CD4-positive, alpha-beta T cell (primary cell): ENCODE measurements around the gene CDH13. TPM values are rescaled to one million over a fixed set of nuclear protein-coding genes. Genes with fewer than 3 reads are reported as not detected.

Source experiments
- ATAC-seq: fragments of 200-7000 bp; cut with Tn5 transposase; one replicate; pipeline ENCODE4 v1.10.0; 2022; ENCODE audit warnings: mild to moderate bottlenecking; ENCODE audit not compliant: poor library complexity
- CTCF ChIA-PET: fragments of 350-600 bp; sonication (Branson Sonifier 250); formaldehyde crosslinking; loops from one replicate; lab custom pipeline; 2021; ENCODE audit warnings: antibody characterized with exemption, inconsistent platforms; lab: Charles Lee
- POLR2A ChIA-PET: fragments of 350-600 bp; sonication (Branson Sonifier 250); formaldehyde crosslinking; loops from one replicate; lab custom pipeline; 2021; ENCODE audit warnings: antibody characterized with exemption, inconsistent platforms; lab: Charles Lee
- DNase-seq, 14 experiments: peaks; one replicate each; pipeline ENCODE4 v3.0.0-alpha.2; 2013 to 2020; ENCODE audit warnings: mixed read lengths in 2 of 14
- H3K27ac ChIP-seq, 2 donors: one replicate each; pipeline versions ENCODE4 v1.5.1 to v1.7.0; 2013; ENCODE audit warnings: low read length in 2 of 2, low read depth in 1 of 2, mild to moderate bottlenecking in 1 of 2
- H3K27me3 ChIP-seq, 2 experiments: 1 replicate in 1 of 2; 2 replicates in 1 of 2; pipeline versions ENCODE4 v1.6.1 to v1.7.0; 2013; ENCODE audit warnings: low read length in 2 of 2, control low read depth in 1 of 2, mild to moderate bottlenecking in 1 of 2, moderate library complexity in 1 of 2; ENCODE audit not compliant: insufficient read depth in 2 of 2, control insufficient read depth in 1 of 2
- H3K36me3 ChIP-seq: one replicate; pipeline ENCODE4 v1.6.1; 2013; ENCODE audit warnings: low read length, control low read depth; ENCODE audit not compliant: insufficient read depth
- H3K4me1 ChIP-seq: one replicate; pipeline ENCODE4 v1.6.1; 2013; ENCODE audit warnings: low read length, control low read depth; ENCODE audit not compliant: insufficient read depth
- H3K4me3 ChIP-seq: one replicate; pipeline ENCODE4 v1.5.1; 2013; ENCODE audit warnings: mild to moderate bottlenecking, low read length, moderate library complexity
- H3K9me3 ChIP-seq, 2 experiments: 1 replicate in 1 of 2; 2 replicates in 1 of 2; pipeline versions ENCODE4 v1.6.1 to v1.7.0; 2013; ENCODE audit warnings: low read length in 2 of 2, mild to moderate bottlenecking in 2 of 2, control low read depth in 1 of 2, moderate library complexity in 1 of 2; ENCODE audit not compliant: control insufficient read depth in 1 of 2, insufficient read depth in 1 of 2
- H3K27ac Mint-ChIP-seq: one replicate; pipeline ENCODE4 v1.8.0; 2020; ENCODE audit warnings: mixed read lengths
- H3K27me3 Mint-ChIP-seq: one replicate; pipeline ENCODE4 v1.8.0; 2021; ENCODE audit warnings: mixed read lengths
- H3K36me3 Mint-ChIP-seq: one replicate; pipeline ENCODE4 v1.8.0; 2021; ENCODE audit warnings: low read depth, mixed read lengths
- H3K4me1 Mint-ChIP-seq: one replicate; pipeline ENCODE4 v1.8.0; 2021; ENCODE audit warnings: low read depth, mixed read lengths
- H3K4me3 Mint-ChIP-seq: one replicate; pipeline ENCODE4 v1.8.0; 2020; ENCODE audit warnings: mild to moderate bottlenecking, mixed read lengths
- H3K9me3 Mint-ChIP-seq: one replicate; pipeline ENCODE4 v1.8.0; 2020; ENCODE audit warnings: mixed read lengths
- CTCF ChIP-seq: fragments of 200-600 bp; IDR thresholded peaks from one replicate; pipeline ENCODE4 v1.8.0; 2022; ENCODE audit warnings: antibody characterized with exemption, mild to moderate bottlenecking
- intact Hi-C, 2 experiments: fragments of 100-400 bp; cut with DNase I in 1 of 2; cut with micrococcal nuclease in 1 of 2; formaldehyde crosslinking; loops; one replicate each; pipeline versions ENCODE4 v1.15.1 to v1.9.0; 2023 to 2025; cut with DNase I, micrococcal nuclease
- total RNA-seq, 174 experiments: library from RNA in 2 of 174; stranded (reverse) in 2 of 174; gene quantifications; one replicate each; pipeline ENCODE4 v1.2.3 and lab custom pipeline; 2021 to 2026

Gene CDH13
- total RNA-seq, 2 experiments from 2014 or later, result not detected

- H3K4me1 Mint-ChIP-seq, result no peaks in the 10 kb centered on the region
- H3K27ac Mint-ChIP-seq, result no peak overlapping the region
- Histone ChIP-seq H3K4me3 (no peak overlapping the region), H3K27me3 (no peaks in the 10 kb centered on the region), H3K27ac (no peak overlapping the region), H3K9me3 (no peaks in the 10 kb centered on the region), H3K4me1 (no peaks in the 10 kb centered on the region), H3K36me3 (no peaks in the 10 kb centered on the region)
- no peaks in the 10 kb centered on the region for H3K9me3 Mint-ChIP-seq
- H3K27me3 Mint-ChIP-seq, result peaks cover 4% of the 10 kb centered on the region
- no peak for TF ChIP-seq CTCF
- intact Hi-C loops, result no loop called here
- POLR2A ChIA-PET, result no interaction called here
- CTCF ChIA-PET, result no interaction called here
- no peak for ATAC-seq
- DNase-seq, result no peak
- H3K36me3 Mint-ChIP-seq, result no peaks in the 10 kb centered on the region
- no peak overlapping the region for H3K4me3 Mint-ChIP-seq
These were observed 673.6 kb downstream of the CDH13 start for GRCh38 chr16:83300326-83300725.

- no peak overlapping the region for H3K27ac Mint-ChIP-seq
- Histone ChIP-seq H3K36me3 (no peaks in the 10 kb centered on the region), H3K27ac (no peak overlapping the region), H3K27me3 (no peaks in the 10 kb centered on the region), H3K9me3 (no peaks in the 10 kb centered on the region), H3K4me1 (no peaks in the 10 kb centered on the region), H3K4me3 (no peak overlapping the region)
- ChIA-PET CTCF (interaction anchor here (1.1 kb wide), 1 partner anchor 27 kb away, joined by 3 read pairs; no protein-coding TSS in a partner anchor), POLR2A (no interaction called here)
- H3K27me3 Mint-ChIP-seq, result peaks cover 4% of the 10 kb centered on the region
- ATAC-seq (no peak), DNase-seq (no peak)
- TF ChIP-seq CTCF, result no peak
- no peaks in the 10 kb centered on the region for H3K36me3 Mint-ChIP-seq
- intact Hi-C loops, result no loop called here
- H3K4me3 Mint-ChIP-seq, result no peak overlapping the region
- H3K9me3 Mint-ChIP-seq, result no peaks in the 10 kb centered on the region
- no peaks in the 10 kb centered on the region for H3K4me1 Mint-ChIP-seq
These were observed 675.2 kb downstream of the CDH13 start for GRCh38 chr16:83301971-83302370.

GRCh38 chr16:83302853-83303252 lies 676.1 kb downstream of the CDH13 start:
- H3K4me1 ChIP-seq, result no peaks in the 10 kb centered on the region
- intact Hi-C loops, result no loop called here
- H3K36me3 Mint-ChIP-seq, result no peaks in the 10 kb centered on the region
- H3K36me3 ChIP-seq, result no peaks in the 10 kb centered on the region
- H3K27ac Mint-ChIP-seq, result no peak overlapping the region
- DNase-seq, result no peak
- CTCF ChIA-PET, result no interaction called here
- no peaks in the 10 kb centered on the region for H3K9me3 ChIP-seq
- TF ChIP-seq CTCF, result no peak
- no peaks in the 10 kb centered on the region for H3K9me3 Mint-ChIP-seq
- no peak overlapping the region for H3K4me3 ChIP-seq
- no peak overlapping the region for H3K4me3 Mint-ChIP-seq
- no peaks in the 10 kb centered on the region for H3K4me1 Mint-ChIP-seq
- peaks cover 4% of the 10 kb centered on the region for H3K27me3 Mint-ChIP-seq
- H3K27ac ChIP-seq, result no peak overlapping the region
- POLR2A ChIA-PET, result no interaction called here
- H3K27me3 ChIP-seq, result no peaks in the 10 kb centered on the region
- ATAC-seq, result no peak
